Parathyroid adenoma (tissue), 2 donors: ENCODE data around the gene FRMD5.

Source experiments
- H2AFZ ChIP-seq: fragments of 300-600 bp; sonication (generic); one replicate; pipeline ENCODE4 v1.7.0; 2017; ENCODE audit warnings: antibody characterized with exemption, mild to moderate bottlenecking
- H3K27ac ChIP-seq: fragments of 300-600 bp; sonication (generic); one replicate; pipeline ENCODE4 v1.7.0; 2017
- H3K27me3 ChIP-seq: fragments of 300-600 bp; sonication (generic); one replicate; pipeline ENCODE4 v1.7.0; 2017; ENCODE audit warnings: low read length; ENCODE audit not compliant: control insufficient read depth, insufficient read depth
- H3K36me3 ChIP-seq: fragments of 300-600 bp; sonication (generic); one replicate; pipeline ENCODE4 v1.7.0; 2017; ENCODE audit warnings: low read length; ENCODE audit not compliant: control insufficient read depth, insufficient read depth
- H3K4me1 ChIP-seq: fragments of 300-600 bp; sonication (generic); one replicate; pipeline ENCODE4 v1.7.0; 2017; ENCODE audit warnings: control low read depth
- H3K4me2 ChIP-seq: fragments of 300-600 bp; sonication (generic); one replicate; pipeline ENCODE4 v1.7.0; 2017; ENCODE audit warnings: low read length
- H3K4me3 ChIP-seq: fragments of 300-600 bp; sonication (generic); one replicate; pipeline ENCODE4 v1.7.0; 2017; ENCODE audit warnings: low read depth, low read length
- H3K79me2 ChIP-seq: fragments of 300-600 bp; sonication (generic); one replicate; pipeline ENCODE4 v1.7.0; 2017; ENCODE audit warnings: control low read depth
- H3K9ac ChIP-seq: fragments of 300-600 bp; sonication (generic); one replicate; pipeline ENCODE4 v1.7.0; 2017; ENCODE audit warnings: mild to moderate bottlenecking
- H3K9me3 ChIP-seq: fragments of 300-600 bp; sonication (generic); one replicate; pipeline ENCODE4 v1.7.0; 2017; ENCODE audit warnings: low read length; ENCODE audit not compliant: control insufficient read depth
- CTCF ChIP-seq: fragments of 300-600 bp; sonication (generic); IDR thresholded peaks from one replicate; pipeline ENCODE4 v1.7.0; 2017; ENCODE audit warnings: antibody characterized with exemption, mild to moderate bottlenecking
- donor health status: primary hyperparathyroidism.

The FRMD5 gene

GRCh38 chr15:43893956-43894355, 301.1 kb downstream of the FRMD5 start:
- Histone ChIP-seq H3K9me3 (no peaks in the 10 kb centered on the region), H3K4me1 (no peaks in the 10 kb centered on the region), H3K79me2 (no peaks in the 10 kb centered on the region), H3K9ac (no peak overlapping the region), H2AFZ (no peak overlapping the region), H3K4me2 (no peak overlapping the region), H3K27me3 (no peaks in the 10 kb centered on the region), H3K27ac (no peak overlapping the region), H3K36me3 (no peaks in the 10 kb centered on the region), H3K4me3 (no peak overlapping the region)
- no peak for TF ChIP-seq CTCF

- H3K36me3 ChIP-seq: no peaks in the 10 kb centered on the region
- no peak for TF ChIP-seq CTCF
- H3K4me1 ChIP-seq: no peaks in the 10 kb centered on the region
- no peak overlapping the region for H3K4me3 ChIP-seq
- H3K79me2 ChIP-seq: no peaks in the 10 kb centered on the region
- H2AFZ ChIP-seq: no peak overlapping the region
- H3K4me2 ChIP-seq: no peak overlapping the region
- H3K9me3 ChIP-seq: no peaks in the 10 kb centered on the region
- no peak overlapping the region for H3K9ac ChIP-seq
- no peaks in the 10 kb centered on the region for H3K27me3 ChIP-seq
- H3K27ac ChIP-seq: no peak overlapping the region
Observed at GRCh38 chr15:43889042-43889441, 306.0 kb downstream of the FRMD5 start.

- H3K4me2 ChIP-seq: no peak overlapping the region
- no peak overlapping the region for H3K9ac ChIP-seq
- H3K36me3 ChIP-seq: no peaks in the 10 kb centered on the region
- no peak overlapping the region for H3K4me3 ChIP-seq
- no peak overlapping the region for H3K27ac ChIP-seq
- H2AFZ ChIP-seq: no peak overlapping the region
- TF ChIP-seq CTCF: no peak
- H3K4me1 ChIP-seq: no peaks in the 10 kb centered on the region
- no peaks in the 10 kb centered on the region for H3K79me2 ChIP-seq
- H3K9me3 ChIP-seq: no peaks in the 10 kb centered on the region
- H3K27me3 ChIP-seq: no peaks in the 10 kb centered on the region
Observed at GRCh38 chr15:43887901-43888300, 307.2 kb downstream of the FRMD5 start.

GRCh38 chr15:43886558-43886957, 308.5 kb downstream of the FRMD5 start:
- H3K4me1 ChIP-seq: no peaks in the 10 kb centered on the region

More at GRCh38 chr15:43886558-43886957, 308.5 kb downstream of the FRMD5 start:
- no peaks in the 10 kb centered on the region for H3K9me3 ChIP-seq
- H3K27ac ChIP-seq: no peak overlapping the region
- H3K27me3 ChIP-seq: no peaks in the 10 kb centered on the region
- no peak for TF ChIP-seq CTCF
- no peak overlapping the region for H3K4me3 ChIP-seq
- H3K9ac ChIP-seq: no peak overlapping the region
- no peaks in the 10 kb centered on the region for H3K36me3 ChIP-seq
- H3K79me2 ChIP-seq: no peaks in the 10 kb centered on the region
- no peak overlapping the region for H2AFZ ChIP-seq
- H3K4me2 ChIP-seq: no peak overlapping the region
